GM19240 (cell line): ENCODE measurements around the gene RTN4R.

Source experiments
- DNase-seq: peaks from one replicate; pipeline ENCODE4 v3.0.0; 2011; ENCODE audit warnings: low spot score; ENCODE audit not compliant: insufficient read length

Gene RTN4R

DNA sequence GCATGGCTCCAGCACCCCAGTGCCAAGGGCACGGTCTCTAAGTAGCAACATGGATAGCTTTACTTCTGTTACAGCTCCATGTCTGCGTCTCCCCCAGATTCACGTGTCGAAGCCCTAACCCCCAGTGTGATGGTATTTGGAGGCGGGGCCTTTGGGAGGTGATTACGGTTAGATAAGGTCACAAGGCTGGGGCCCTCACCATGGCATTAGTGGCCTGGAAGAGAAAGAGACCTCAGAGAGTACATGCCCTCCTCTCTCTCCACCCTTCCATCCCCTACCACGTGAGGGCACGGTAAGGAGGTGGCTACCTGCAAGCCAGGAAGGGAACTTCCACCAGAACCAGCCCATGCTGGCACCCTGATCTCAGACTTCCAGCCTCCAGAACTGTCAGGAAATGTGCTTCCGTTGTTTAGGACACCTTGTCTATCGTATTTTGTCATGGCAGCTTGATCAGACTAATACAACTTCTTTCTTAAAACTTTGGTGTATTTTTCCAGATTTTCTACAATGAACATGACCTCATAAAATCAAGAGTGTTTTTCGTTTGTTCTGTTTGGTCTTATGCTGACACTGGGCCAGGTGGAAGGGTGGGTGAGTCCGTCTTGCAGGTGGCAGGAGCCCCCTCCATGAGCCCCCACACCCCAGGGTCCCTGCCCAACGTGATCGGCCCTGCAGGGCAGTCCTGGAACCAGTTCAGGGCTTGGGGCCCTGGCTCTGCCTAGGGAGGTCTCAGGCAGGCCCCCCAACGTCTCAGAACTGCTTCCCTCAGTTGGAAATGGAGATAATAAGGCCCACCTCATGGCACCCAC lies 10.7 kb downstream of the RTN4R start:
- DNase-seq = no peak

DNA sequence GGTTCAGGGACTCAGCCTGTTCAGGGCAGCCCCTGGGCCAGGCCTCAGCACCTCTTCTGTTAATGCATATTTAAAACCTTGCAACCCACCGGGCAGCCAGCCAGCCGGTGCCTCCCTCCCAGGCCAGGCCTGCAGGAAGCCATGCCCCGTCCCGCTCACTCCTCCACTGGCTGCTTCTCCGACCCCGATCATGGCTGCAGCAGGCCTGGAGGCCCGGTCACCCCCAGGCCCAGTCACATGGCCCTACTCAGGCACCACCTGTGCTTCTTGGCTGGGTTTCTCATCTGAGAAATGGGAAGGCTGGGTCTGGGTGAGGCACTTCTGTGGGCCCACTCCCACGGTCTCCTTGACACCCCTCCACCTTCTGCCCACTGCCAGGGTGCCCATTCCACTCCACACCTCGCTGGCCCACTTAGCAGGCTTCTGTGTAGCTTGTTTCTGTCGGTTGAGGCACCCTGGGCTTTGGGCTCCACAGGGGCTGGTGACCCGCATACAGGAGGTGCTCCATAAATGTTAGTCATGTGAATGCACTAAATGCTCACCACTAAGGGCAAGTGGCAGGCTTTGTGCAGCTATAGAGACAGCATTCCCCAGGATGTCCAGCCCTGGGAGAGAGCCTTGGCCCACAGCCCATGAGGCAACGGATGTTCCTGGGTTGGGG lies 11.4 kb downstream of the RTN4R start:
- no peak for DNase-seq

DNA sequence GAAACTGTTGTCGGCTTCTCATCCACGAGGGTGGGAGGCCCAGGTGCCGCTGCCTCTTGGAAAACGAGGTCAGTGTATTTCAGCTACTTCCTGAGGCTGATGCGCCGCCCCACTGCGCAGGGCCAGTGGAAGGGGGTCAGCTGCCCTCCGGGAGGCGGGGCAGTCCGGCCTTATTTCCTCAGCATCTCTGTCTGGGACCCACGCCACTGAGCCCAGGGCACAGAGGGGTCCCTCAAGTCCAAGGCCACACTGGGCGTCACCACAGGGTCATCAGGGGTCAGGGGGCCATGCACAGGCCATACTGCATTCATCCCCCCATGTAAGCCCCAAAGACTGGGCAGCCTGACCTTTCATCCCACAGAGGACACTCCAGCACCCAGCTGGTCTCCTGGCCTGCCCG lies 12.1 kb downstream of the RTN4R start:
- no peak for DNase-seq

DNA sequence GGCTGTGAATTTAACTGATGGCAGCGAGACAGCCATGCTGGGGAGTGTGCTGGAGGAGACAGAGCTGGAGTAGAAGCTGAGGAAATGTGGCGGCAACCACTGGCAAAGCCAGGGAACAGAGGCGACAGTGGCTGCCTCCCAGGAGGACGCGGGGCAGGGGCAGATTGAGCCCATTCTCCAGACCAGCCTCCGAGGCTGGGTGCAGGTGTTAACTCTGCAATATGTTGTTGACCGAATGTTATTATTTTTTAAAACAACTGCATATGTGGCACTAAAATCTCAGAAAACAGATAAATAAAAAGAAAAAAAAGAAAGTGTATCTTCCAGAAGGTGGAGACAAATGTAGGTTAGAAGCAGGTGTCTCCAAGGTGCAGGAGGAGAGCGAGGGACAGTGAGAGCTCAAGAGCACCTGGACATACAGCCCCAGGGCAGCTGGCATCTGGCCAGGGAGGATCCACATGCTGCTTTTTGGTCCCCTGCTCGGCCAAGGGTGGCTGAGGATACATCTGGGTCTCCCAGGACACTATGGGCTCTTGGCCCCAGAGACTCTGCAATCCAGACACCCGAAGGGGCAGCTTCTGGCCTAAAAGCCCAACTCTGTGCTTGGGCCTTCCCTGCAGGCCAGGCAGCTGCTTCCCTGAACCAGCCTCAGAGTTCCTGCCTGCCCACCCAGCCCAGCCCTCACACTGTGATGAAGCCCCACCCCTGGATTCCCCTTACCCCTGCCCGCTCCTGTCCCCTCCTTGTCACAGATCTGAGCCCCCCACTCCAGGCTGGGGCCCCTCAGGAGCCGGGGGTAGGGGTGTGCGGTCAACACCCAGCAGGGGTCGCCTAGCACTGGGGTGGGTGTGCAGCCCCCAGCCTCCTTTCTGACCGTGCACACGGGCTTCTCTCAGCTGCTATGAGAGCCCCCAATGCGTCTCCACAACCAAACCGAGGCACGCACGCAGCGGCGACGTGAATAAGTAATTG lies 12.9 kb downstream of the RTN4R start:
- DNase-seq = no peak

DNA sequence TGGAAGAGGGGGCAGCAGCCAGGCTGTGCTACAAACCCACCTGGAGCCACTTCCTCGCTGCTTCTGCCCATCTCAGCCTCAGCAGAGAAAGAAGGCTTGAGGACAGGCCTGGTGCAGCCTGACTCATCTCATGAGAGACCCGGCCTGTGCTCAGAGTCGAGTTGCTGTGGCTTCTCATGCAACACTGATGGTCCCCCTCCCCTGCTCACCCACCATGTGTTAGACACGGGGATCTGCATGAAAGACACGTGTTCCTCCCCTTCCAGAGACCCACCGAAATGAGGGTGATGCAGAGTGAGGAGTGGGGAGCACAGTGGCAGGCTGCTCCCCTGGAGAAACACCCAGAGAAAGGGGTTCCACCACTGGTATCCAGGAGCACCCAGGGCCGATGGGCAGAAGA lies 15.0 kb downstream of the RTN4R start:
- no peak for DNase-seq

DNA sequence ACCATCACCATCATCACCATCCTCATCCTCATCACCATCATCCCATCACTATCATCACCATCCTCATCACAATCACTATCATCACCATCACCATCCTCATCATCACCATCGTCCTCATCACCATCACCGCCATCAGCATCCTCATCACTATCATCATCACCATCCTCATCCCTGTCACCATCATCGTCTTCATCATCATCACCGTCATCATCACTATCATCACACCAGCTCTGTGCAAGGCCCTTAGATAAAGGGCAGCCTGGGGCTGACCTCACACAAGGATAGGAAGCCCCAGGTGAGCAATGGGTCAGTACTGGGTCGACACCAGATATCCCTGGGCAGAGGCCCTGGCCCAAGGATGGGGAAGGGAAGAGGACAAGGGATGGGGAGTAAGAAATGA lies 16.1 kb downstream of the RTN4R start:
- DNase-seq = no peak

DNA sequence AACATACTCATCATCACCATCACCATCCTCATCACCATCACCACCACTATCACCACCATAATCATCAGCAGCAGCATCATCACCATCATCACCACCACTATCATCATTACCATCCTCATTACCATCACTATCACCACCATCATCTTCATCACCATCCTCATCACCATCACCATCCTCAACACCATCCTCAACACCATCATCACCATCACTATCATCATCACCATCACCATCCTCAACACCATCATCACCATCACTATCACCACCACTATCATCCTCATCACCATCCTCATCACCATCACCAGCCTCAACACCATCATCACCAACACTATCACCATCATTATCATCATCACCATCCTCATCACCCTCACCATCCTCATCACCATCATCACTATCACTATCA lies 16.6 kb downstream of the RTN4R start:
- no peak for DNase-seq

DNA sequence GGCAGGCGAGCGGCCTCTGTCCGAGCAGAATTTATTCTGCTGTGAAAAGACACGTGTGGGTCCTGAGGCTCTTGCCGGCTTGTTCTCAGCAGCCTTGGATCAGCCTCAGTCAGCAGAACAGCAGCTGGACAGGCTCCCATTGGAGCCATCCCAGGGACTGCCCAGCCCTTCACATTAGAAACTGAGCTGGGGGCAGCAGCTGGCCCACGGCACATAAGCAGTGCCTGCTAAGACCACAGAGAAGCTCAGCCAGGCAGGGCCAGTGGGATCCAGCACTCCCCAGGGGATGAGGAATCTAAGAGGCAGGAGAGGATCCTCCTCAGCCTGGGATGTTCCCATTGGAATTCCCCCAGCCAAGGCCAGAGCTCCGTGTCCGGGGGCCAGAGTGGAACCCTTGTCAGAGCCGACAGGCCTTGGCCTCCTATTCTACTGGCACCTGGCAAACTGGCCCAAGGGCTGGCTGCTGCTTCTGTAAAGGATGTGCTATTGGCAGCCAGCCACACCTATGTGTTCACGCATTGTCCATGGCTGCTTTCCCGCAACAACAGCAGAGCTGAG lies 18.2 kb downstream of the RTN4R start:
- DNase-seq = no peak

DNA sequence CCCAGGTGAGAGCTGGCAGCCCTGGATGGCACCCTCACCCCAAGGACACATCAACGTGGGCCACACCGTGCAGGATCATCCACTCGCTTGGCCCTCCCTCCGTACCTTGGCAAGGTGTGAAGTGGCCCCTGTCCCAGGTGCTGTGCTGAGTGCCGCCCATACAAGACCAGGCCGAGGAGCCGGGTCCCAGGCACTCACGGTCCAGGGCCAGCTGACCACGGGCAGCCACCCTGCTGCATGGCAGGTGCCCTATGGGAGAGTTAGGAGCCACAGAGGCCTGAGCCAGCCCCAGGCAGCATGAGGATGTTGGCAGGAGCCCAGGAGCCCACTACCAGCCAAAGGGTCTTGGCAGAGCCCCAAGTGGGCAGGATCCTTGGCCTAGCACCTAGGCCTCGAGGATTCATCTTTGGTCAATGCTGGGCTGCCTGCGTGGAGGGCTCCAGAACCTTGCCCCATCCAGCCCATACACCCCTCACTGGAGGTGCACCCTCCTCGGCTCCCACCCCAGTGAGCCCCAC lies 19.6 kb downstream of the RTN4R start:
- DNase-seq = no peak

DNA sequence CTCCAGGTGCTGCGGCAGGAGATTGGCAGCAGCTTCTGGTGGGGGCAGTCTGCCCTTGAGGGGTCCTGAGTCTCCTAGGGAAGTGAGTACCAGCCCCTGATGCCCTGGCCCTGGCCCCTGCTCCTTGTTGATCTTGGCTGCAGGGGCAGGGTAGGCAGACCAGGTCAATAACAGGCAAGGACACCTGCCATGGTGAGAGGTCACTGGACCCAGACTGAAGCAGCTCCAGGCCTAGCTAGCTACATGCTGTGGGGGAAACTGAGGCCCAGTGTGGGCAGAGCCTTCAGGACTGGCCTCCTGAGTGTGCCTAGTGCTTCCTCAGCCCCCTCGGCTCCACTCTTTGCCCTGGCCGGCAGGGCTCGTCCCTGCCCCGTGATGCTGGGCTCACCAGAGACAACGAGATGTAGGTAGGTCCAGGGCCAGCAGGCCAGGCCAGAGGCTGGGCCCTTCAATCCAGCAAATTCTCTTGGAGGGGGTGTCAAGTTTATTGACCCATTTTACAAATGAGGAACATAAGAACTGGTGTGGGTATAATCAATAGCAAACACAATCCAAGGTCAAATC lies 20.4 kb downstream of the RTN4R start:
- no peak for DNase-seq

DNA sequence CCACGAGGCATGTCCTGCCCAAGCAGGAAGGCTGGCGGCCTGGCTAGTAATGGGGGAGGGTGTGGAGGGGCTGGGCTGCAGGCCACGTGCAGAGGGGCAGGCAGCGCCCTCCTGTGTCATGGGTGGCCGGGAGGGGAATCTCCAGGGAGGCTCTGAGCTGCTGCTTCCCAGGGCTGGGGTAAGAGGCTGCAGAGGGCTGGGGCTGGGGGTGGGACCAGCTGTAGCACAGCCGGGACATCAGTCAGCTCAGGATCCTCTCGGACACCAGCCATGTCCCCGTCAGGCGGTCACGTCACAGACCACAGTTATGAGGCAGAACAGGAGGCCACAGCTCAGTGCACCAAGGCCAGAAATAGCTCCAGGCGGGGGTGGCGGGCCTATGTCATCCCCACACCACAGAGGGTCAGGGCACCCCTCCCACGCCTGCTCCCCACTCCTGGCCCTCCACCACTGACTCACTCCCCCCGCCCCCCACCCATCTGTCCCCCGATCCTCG lies 21.1 kb downstream of the RTN4R start:
- DNase-seq = no peak

DNA sequence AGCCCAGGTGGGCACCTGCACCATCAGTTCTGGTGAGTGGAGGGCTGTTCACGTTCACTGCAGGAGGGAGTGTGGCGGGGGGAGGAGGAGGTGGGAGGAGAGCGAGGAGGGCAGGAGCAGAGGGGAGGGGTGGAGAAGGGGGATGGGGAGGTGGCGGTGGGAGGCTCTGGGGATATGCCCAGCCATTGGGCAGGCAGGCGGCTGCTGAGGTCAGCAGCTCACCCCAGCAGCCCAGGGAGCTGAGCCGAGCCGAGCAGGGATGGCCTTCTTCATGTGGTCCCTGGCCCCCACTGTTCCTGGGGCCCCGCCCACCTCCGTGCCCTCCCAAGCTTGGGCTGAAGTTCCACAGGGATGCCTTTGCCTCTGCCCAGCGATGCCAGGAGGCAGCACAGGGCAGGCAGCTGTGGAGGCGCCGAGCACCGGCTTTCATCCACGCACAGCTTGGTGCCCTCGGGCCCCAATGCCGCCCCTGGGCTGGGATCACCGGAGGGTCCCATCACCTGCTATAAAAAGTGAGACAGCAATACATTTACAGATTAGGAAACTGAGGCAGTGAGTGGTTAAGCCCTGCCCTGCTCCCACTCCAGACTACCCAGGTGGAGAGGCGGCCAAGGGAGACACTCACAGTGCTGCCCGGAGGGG lies 21.6 kb downstream of the RTN4R start:
- DNase-seq = no peak

DNA sequence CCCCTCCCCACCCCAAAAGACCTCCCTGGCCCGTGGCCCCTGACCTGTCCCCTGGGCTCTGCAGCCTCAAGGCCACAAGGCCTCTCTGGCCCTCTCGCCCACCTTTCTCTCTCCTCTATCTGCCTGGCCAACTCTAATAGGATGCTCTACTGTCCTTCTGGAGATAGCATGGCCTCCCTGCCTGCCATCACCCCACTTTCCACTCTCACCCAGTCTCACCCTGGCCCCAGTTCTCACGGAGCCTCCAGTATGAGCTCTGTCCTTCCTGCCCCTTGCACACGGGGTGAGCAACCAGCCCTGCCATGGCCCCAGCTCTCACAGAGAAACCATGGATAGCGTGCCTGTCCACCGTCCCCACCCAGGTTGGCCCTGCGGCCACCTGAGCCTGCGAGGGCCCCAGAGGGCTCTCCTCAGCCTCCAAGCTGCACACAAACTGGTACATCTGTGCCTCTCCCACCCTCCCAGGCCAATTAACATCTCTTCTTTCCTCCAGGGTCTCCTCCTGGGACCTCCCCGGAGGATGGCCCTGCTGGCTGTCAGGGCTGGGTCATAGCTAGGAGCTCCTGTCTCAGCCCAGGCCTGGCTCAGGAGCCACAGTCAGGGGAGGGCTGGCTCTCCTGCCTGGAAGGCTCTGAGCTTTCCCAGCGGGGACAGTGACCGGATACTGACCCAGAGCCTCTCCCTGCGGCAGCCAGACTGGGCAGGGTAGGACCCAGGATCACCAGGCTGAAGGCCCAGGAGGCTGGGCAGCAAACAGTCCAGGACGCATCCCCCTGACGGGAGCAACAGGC lies 22.3 kb downstream of the RTN4R start:
- no peak for DNase-seq

DNA sequence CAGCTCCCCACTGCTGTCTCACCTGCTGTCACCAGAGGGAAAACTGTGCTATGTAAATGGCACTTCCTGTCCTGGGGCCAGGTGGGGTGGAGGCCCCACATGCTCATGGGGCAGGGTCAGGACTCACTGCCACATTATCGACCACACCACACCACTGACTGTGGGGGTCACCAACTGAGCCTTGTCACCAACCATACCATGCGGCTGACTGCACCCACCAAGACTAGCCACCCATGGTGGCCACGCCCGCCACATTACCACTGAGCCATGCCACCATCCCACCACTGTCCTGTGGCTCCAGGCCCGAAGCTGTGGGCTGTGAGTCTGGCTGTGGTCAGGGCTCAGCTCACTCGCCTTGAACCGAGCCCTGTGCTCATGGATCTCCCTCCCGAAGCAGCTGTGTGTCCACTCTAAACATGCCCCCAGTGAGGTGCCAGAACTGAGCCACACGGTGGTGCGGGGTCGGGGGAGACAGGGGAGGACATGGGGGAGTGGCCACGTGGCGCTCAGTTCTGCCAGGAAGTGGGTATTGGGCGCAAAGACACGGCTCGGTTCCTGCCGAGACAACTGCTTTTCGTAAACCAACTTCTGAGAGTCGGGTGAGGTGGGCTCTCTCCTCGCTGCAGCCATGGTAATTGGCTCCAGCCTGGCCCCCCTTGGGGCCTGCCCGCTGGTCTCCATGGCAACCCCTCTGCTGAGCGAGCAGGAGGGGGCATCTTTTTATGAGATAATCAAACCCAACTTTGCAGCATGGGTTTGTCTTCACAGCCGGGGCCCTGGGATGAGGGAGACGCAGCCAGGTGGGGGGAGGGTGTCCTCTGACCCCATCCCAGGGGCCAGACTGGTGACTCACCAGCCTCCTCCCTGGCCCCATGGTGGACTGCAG lies 23.2 kb downstream of the RTN4R start:
- DNase-seq = no peak

DNA sequence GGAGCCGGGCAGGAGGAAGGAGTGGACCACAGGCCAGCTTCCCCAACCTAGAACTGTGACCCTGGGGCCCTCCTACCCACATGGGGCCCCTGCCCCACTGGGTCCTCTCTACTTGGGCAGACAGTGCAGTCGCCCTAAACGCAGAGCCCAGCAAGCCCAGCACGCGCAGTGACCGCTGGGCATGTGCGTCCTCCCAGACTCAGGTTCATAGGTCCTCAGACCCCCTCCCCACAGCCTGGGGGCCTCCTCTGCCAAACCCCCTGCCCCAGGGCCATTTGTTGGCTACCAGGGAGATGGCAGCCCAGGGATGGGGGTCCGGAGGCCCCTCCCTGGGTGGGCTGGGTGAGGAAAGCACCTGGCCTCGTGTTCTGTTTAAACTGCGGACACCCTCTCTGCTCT lies 23.9 kb downstream of the RTN4R start:
- DNase-seq = no peak

DNA sequence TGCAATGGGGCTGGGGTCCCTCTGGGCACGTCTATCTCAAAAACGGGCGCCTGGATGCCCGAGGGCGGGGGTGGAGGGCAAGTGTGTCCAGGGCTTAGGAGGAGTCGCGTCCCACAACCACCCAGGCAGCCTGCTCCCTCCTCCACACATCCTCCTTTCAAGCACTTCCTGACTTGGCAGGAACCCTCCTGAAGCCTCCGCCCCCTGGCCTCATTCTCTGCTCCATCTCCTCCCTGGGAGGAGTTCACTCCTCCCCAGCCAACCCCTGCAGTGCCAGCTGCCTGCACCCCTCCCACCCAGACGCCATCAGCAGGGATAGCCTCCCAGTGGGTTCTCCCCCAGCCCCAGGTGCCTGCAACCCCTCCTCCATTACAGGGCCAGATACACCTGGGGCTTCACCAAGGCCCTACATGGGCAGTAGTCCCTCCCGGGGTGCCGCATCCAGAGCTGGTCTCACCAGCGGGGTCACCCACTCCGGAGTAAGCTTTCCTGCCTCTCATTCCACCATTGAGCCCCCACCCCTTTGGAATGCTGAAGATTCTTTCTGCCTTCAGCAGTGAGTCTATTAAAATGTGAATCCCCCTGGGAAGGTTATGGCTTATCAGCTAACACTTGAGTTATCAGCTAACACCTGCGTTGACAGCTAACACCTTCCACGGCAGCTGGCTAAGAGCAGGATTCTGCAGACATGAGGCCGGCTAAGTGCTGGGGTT lies 24.4 kb downstream of the RTN4R start:
- no peak for DNase-seq

DNA sequence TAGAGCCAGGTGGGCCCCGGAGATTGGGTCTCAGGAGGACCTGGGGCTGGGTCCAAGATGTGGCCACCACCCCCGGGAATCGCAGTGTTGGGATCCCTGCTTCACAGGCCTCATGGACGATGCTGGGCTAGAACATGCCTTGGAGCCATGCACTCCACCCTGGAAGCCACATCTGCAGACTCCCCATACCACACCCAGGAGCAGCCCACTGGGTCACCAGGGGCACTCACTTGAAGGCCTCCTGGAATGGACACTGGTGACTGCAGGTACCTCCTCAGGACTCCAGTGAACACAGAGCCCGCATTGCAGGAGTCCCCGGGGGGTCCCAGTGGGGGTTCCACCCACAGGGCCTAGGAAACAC lies 25.0 kb downstream of the RTN4R start:
- no peak for DNase-seq
